ENCODE data around the gene NFAM1.
A peak's percentile ranks its signal among the peaks of the same experiment; 100 is the strongest.

Gene NFAM1

DNA sequence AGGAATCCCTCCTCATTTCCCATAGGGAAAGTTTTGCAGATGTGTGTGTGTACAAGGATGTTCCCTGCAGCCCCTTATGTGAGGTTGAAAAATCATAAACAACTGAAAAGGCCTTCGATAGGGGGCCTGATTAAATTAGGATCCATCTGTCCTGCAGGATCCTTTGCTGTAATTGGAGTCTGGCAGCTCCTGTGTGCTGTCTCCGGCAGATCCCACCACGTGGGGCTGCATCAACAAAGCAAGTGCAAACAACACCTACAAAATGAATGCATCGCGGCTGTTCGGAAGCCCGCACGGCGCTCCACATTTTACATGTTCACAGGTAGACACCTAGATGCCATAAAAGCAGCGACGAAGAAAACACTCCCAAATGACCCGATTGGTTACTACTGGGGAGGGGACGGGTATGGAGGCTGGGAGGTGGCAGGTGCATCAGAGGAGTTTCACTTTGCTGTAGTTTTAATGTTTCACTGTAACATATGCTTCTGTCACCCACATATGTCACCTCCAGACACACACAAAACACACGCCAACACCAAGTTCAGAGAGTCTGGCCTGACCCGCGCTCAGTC, 52.2 kb downstream of the NFAM1 start:
- DNase-seq = no peak

GRCh38 chr22:42376711-42377554, 55.3 kb downstream of the NFAM1 start:
- DNase-seq = no peak

DNA sequence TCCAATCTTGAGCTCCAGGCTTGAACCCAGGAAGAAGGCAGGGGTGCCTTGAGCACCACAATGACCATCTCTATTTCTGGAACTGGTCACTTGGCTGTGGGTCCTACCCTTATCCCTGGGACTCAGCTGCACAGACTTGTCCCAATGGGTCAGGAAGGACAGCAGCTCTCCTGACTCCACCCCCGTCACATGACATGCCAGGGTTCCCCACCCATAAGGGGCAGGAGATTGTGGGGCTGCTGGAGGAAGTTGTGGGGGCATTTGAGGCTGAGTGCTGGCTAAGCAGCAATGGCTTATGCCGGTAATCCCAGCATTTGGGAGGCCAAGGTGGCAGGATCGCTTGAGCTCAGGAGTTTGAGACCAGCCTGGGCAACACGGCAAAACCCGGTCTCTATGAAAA, 56.2 kb downstream of the NFAM1 start:
- no peak for DNase-seq

- no peak for DNase-seq
Measured at GRCh38 chr22:42372976-42373375, 59.2 kb downstream of the NFAM1 start.

DNA sequence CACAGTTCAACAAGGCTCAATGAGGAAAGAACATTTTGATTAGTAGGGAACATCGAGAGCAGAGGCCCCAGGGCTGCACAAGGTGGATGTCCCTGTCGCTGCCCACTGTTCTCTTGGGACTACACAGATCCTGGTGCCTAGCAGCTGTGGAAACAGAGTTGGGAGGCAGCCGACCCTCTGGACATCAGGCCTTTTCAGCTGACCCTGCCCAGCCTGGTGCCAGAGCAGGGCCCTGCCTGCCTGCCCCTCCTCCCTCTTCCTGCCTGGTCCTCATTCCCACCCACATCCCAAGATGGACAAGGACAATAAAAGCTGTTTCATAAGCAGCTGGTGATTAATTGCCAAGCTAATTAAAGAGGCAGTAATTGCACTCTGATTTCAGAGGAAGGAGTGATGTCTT, 60.7 kb downstream of the NFAM1 start:
- no peak for DNase-seq

DNA sequence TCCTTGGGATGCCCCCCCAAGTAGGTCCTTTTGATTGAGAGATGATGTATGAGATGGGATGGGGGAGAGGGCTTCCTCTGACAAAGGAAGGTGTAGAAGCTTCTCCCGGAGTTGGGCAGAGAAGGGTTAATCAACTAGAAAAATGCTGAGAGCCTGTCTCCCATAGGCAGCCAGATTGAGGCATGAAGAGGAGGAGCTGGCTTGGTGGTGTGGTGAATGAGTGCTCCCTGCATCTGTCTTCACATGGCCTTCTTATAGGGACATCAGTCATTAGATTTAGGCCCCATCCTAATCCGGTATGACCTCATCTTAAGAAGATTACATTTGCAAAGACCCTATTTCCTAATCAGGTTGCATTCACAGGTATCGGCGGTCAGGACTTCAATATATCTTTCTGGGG, 61.1 kb downstream of the NFAM1 start:
- no peak for DNase-seq

GRCh38 chr22:42369250-42370041, 62.8 kb downstream of the NFAM1 start:
- peak; percentile 83 for DNase-seq

GRCh38 chr22:42368379-42369249, 63.6 kb downstream of the NFAM1 start:
- DNase-seq = peak; percentile 21

GRCh38 chr22:42367980-42368378, 64.2 kb downstream of the NFAM1 start:
- DNase-seq = peak; percentile 3

GRCh38 chr22:42366806-42367581, 65.2 kb downstream of the NFAM1 start:
- DNase-seq = no peak

- no peak for DNase-seq
Measured at GRCh38 chr22:42365942-42366695, 66.1 kb downstream of the NFAM1 start.

DNA sequence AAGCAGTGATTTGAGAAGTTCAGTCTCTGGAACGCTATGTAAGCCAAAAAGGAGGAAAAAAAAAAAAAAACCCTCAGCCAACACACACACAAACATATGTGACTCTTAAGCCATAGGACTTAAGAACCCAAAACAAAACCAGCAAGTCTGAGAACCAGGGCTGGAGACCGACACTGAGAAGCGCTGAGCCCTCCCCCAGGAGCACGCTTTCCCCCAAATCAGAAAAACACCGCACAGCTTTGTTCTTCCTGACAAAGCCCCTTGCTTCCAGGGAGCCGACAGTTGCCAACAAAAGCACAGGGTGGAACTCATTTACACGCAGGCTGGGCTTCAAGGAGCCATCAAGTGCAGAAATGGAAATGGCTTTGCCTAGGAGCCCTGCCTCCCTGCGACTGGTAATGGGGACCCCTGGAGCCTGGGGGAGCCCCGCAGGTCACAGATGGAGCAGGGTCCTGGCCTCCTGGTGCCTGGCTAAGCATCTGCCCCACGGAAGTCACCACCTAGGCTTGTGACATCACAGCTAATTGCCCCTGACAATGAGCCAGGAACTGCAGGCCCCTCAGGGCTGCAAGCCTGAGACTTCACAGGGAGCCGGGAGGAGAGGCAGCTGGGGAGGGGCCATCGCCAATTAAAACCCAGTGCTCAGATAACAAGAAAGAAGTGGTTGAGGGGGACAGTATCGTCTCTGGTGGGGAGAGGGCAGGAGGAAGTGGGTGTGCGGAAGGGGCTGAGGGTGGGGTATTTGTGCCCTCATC, 66.9 kb downstream of the NFAM1 start:
- no peak for DNase-seq

- DNase-seq = no peak
Measured at GRCh38 chr22:42364604-42365110, 67.5 kb downstream of the NFAM1 start.

DNA sequence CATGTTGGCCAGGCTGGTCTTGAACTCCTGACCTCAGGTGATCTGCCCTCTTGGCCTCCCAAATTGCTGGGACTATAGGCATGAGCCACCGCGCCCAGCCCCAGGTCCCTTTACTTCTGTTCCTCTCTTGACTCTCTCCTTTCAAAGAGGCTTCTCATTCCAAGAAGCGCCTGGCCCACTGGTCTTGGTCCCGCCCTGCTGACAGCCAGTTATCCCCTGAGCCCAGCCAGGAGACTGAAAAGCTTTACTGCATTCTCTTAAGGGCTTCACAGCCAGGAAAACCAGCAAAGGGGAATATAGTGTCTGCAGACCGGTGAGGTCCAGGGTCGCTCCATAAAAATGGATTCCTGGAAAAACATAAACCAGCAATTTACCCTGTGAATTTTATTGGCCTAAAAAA, 68.3 kb downstream of the NFAM1 start:
- DNase-seq = no peak

DNA sequence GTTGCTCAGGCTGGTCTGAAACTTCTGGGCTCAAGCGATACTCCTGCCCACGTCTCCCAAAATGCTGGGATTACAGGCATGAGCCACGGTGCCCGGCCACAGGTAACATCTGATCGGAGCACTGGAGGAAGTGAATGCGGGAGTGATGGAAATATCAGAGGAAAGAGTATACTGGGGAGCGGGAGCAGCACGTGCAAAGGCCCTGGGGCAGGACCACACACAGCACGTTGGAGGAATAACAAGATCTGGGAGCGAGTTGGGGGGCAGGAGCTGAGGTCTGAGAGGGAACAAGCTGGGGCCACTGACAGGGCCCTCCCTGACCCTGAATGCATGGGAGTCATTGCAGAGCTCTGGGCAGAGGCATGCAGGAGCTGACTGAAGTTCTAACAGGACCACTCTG, 70.7 kb downstream of the NFAM1 start:
- DNase-seq = no peak

DNA sequence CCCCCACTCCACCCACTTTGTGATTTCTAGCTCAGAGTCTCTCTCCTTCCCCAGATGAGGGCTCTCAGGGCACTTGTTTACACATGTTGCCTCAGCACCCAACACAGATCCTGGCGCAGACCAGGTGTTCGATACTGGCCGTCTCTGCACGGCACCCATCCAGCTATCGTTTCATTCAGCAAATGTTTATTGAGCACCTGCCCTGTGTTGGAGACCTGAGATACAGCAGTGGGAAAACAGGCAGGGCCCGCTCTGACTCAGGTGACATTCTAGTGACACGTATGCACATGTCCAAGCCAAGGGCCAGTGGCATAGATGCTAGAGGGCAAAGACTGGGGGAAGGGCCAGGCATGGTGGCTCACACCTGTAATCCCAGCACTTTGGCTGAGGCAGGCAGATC, 71.9 kb downstream of the NFAM1 start:
- DNase-seq = no peak

GRCh38 chr22:42358643-42359558, 73.3 kb downstream of the NFAM1 start:
- DNase-seq = no peak

DNA sequence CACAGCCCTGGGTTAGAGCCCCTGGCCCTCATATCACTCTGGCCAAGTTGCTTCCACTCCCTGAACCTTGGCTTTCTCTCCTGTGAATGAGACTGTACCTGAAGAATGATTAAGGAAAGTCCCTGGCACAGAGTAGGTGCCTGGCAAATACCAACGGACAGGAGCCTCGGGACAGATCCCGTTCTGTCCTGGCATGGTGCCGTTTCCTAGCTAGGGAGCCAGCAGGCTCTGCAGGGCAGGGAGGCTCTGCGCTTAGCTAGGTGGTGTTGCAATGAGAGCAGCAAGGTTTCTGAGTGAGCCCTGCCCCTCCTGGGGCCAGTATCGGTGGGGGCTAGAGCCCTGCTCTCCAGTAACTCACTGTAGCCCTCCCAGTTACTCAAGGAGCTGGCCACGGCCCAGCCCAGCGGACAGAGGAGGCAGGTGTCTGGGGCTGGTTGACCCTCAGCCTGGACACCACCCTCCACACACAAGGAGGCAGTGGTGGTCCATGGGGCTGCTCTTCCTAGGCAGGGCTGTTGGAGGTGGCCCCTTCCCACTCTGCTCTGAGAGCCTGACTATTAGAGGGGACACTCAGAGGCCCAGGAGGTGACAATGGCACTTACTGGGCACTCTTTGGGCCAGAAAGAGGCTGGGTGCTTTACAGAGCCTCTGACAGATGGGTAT, 74.4 kb downstream of the NFAM1 start:
- no peak for DNase-seq

- DNase-seq = no peak
Measured at GRCh38 chr22:42357221-42357620, 75.0 kb downstream of the NFAM1 start.
